ENCODE results near the gene TSPYL1.

DNA sequence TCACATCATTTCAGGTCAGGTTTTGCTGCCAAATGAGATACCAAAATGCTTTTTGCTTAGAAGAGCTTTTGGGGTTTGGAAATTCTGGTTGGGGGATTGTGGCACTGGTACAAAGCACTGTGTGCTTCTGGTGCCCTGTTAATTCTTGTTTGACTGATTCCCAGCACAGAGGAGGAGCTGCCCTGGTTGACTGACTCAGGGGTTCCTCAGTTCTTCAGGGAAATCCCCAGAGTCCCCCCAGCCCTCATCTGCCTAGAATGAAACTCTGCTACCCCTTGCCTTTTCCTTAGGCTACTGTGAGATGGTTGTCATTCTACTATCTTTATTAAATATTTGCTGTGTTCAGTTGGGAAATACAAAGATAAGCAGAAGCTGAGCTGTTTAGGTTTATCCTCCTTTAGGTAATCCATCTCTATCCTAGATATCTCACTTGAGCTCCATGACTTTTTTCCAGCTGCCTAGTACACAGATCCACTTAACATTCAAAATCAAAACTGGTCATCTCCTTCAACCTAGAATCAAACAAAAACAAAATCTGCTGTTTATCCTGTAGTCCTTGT lies 24.9 kb upstream of the TSPYL1 start:
- no peak for TF ChIP-seq EZH2phosphoT487 (IDR thresholded peaks at IDR 0.05; ENCODE audit: borderline replicate concordance)
- TF ChIP-seq, protein P1, sequence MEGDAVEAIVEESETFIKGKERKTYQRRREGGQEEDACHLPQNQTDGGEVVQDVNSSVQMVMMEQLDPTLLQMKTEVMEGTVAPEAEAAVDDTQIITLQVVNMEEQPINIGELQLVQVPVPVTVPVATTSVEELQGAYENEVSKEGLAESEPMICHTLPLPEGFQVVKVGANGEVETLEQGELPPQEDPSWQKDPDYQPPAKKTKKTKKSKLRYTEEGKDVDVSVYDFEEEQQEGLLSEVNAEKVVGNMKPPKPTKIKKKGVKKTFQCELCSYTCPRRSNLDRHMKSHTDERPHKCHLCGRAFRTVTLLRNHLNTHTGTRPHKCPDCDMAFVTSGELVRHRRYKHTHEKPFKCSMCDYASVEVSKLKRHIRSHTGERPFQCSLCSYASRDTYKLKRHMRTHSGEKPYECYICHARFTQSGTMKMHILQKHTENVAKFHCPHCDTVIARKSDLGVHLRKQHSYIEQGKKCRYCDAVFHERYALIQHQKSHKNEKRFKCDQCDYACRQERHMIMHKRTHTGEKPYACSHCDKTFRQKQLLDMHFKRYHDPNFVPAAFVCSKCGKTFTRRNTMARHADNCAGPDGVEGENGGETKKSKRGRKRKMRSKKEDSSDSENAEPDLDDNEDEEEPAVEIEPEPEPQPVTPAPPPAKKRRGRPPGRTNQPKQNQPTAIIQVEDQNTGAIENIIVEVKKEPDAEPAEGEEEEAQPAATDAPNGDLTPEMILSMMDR (IDR thresholded peaks at IDR 0.05 in 2 of 3, conservative IDR thresholded peaks at IDR 0.05 in 1 of 3; ENCODE audit: borderline replicate concordance in 1 of 3, insufficient read depth in 1 of 3, low read depth in 2 of 3, low read length in 2 of 3): no peak
- no peak for TF ChIP-seq ZFX (IDR thresholded peaks at IDR 0.05)
- no peak for TF ChIP-seq JUND (IDR thresholded peaks at IDR 0.05)
- TF ChIP-seq, protein P2, sequence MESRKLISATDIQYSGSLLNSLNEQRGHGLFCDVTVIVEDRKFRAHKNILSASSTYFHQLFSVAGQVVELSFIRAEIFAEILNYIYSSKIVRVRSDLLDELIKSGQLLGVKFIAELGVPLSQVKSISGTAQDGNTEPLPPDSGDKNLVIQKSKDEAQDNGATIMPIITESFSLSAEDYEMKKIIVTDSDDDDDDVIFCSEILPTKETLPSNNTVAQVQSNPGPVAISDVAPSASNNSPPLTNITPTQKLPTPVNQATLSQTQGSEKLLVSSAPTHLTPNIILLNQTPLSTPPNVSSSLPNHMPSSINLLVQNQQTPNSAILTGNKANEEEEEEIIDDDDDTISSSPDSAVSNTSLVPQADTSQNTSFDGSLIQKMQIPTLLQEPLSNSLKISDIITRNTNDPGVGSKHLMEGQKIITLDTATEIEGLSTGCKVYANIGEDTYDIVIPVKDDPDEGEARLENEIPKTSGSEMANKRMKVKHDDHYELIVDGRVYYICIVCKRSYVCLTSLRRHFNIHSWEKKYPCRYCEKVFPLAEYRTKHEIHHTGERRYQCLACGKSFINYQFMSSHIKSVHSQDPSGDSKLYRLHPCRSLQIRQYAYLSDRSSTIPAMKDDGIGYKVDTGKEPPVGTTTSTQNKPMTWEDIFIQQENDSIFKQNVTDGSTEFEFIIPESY (IDR thresholded peaks at IDR 0.05; ENCODE audit: extremely low read depth, insufficient replicate concordance, low read length): no peak
- no peak for TF ChIP-seq POLR2AphosphoS5 (IDR thresholded peaks at IDR 0.05; ENCODE audit: low read depth, low read length)
